CD4-positive, alpha-beta memory T cell (primary cell): Measurements from ENCODE around the gene KRTAP10-3. TPM values are rescaled to one million over a fixed set of nuclear protein-coding genes. Genes with fewer than 3 reads are reported as not detected.
"Not testable (repeated sequence)": the region's sequence is repeated elsewhere in the genome, so short reads cannot be mapped to it uniquely, and the experiment has no call there.

ENCODE experiments used
- CTCF ChIA-PET: fragments of 350-600 bp; sonication (Branson Sonifier 250); formaldehyde crosslinking; loops from one replicate; lab custom pipeline; 2021; ENCODE audit warnings: inconsistent platforms; ENCODE audit not compliant: partially characterized antibody; lab: Charles Lee
- POLR2A ChIA-PET: fragments of 350-600 bp; sonication (Branson Sonifier 250); formaldehyde crosslinking; loops from one replicate; lab custom pipeline; 2021; ENCODE audit not compliant: partially characterized antibody; lab: Charles Lee
- DNase-seq, 5 donors: peaks; one replicate each; pipeline versions ENCODE4 v3.0.0 to v3.0.0-alpha.2; 2020 to 2022; ENCODE audit warnings: mixed read lengths in 1 of 5
- H3K27ac ChIP-seq: one replicate; pipeline ENCODE4 v1.7.0; 2013; ENCODE audit warnings: low read depth, low read length
- H3K27me3 ChIP-seq: 2 replicates; pipeline ENCODE4 v1.7.0; 2013; ENCODE audit warnings: mild to moderate bottlenecking, low read length, moderate library complexity; ENCODE audit not compliant: insufficient read depth
- H3K36me3 ChIP-seq: 2 replicates; pipeline ENCODE4 v1.7.0; 2013; ENCODE audit warnings: mild to moderate bottlenecking, low read length, moderate library complexity; ENCODE audit not compliant: insufficient read depth
- H3K4me1 ChIP-seq: 2 replicates; pipeline ENCODE4 v1.7.0; 2013; ENCODE audit warnings: mild to moderate bottlenecking, low read length, moderate library complexity; ENCODE audit not compliant: insufficient read depth
- H3K4me3 ChIP-seq, 2 donors: one replicate each; pipeline ENCODE4 v1.7.0; 2013; ENCODE audit warnings: low read length in 2 of 2, mild to moderate bottlenecking in 1 of 2
- H3K9me3 ChIP-seq, 2 donors: one replicate each; pipeline ENCODE4 v1.7.0; 2013; ENCODE audit warnings: low read length in 2 of 2, control low read depth in 1 of 2; ENCODE audit not compliant: control insufficient read depth in 1 of 2
- H3K27ac Mint-ChIP-seq, 7 donors: one replicate each; pipeline ENCODE4 v1.8.0; 2020 to 2021; ENCODE audit warnings: mixed read lengths in 7 of 7, mild to moderate bottlenecking in 6 of 7, inconsistent platforms in 3 of 7, moderate library complexity in 3 of 7
- H3K27me3 Mint-ChIP-seq, 2 donors: one replicate each; pipeline ENCODE4 v1.8.0; 2020 to 2021; ENCODE audit warnings: mixed read lengths in 2 of 2
- H3K36me3 Mint-ChIP-seq, 2 donors: one replicate each; pipeline ENCODE4 v1.8.0; 2020 to 2021; ENCODE audit warnings: mixed read lengths in 2 of 2, inconsistent platforms in 1 of 2, mild to moderate bottlenecking in 1 of 2
- H3K4me1 Mint-ChIP-seq, 4 donors: one replicate each; pipeline ENCODE4 v1.8.0; 2020 to 2021; ENCODE audit warnings: mixed read lengths in 4 of 4, mild to moderate bottlenecking in 1 of 4
- H3K4me3 Mint-ChIP-seq, 8 donors: one replicate each; pipeline ENCODE4 v1.8.0; 2020 to 2021; ENCODE audit warnings: mixed read lengths in 8 of 8, mild to moderate bottlenecking in 7 of 8, moderate library complexity in 6 of 8, inconsistent platforms in 3 of 8
- H3K9me3 Mint-ChIP-seq, 8 donors: one replicate each; pipeline ENCODE4 v1.8.0; 2020 to 2021; ENCODE audit warnings: mixed read lengths in 8 of 8, mild to moderate bottlenecking in 5 of 8, inconsistent platforms in 3 of 8, moderate library complexity in 1 of 8
- intact Hi-C: fragments of 100-400 bp; cut with micrococcal nuclease; formaldehyde crosslinking; loops from one replicate; pipeline ENCODE4 v1.15.1; 2023
- polyA plus RNA-seq, 2 donors: library from polyadenylated mRNA; unstranded; fragments of 300-500 nt; fragmentation: Illumina TruSeq; gene quantifications; one replicate each; pipeline ENCODE4 v1.2.3, GENCODE V29; 2021
- total RNA-seq, 2 experiments: library from RNA; stranded (reverse); gene quantifications; one replicate each; pipeline ENCODE4 v1.2.3, GENCODE V29; 2021

KRTAP10-3 gene
- total and polyA plus RNA-seq, 4 experiments from 2014 or later = not detected

DNA sequence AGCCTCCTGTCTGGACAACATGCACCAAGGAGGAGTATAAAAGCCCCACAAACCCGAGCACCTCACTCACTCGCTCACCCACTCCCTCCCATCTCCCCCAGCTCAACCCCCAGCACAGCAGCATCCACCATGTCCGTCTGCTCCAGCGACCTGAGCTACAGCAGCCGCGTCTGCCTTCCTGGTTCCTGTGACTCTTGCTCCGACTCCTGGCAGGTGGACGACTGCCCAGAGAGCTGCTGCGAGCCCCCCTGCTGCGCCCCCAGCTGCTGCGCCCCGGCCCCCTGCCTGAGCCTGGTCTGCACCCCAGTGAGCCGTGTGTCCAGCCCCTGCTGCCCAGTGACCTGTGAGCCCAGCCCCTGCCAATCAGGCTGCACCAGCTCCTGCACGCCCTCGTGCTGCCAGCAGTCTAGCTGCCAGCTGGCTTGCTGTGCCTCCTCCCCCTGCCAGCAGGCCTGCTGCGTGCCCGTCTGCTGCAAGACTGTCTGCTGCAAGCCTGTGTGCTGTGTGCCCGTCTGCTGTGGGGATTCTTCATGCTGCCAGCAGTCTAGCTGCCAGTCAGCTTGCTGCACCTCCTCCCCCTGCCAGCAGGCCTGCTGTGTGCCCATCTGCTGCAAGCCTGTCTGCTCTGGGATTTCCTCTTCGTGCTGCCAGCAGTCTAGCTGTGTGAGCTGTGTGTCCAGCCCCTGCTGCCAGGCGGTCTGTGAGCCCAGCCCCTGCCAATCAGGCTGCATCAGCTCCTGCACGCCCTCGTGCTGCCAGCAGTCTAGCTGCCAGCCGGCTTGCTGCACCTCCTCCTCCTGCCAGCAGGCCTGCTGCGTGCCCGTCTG lies 15.2 kb upstream of the KRTAP10-3 start, which contains the start of gene KRTAP10-4:
TSS of gene KRTAP10-4 (plus strand) at position 100 of the 827 bp plus-strand sequence. CDS start at position 130, 30 bp downstream.
- Mint-ChIP-seq H3K27ac (peak within 1 kb of the TSS in 3 of 7 donors; percentile 18 to 57 (median 21)), H3K4me3 (peak within 1 kb of the TSS in 1 of 8 donors; percentile 27), H3K9me3 (peaks cover 0 to 24% (median 18%) of the 10 kb centered on the region in 8 donors)
- H3K27ac ChIP-seq, H3K4me1 Mint-ChIP-seq, H3K27me3 ChIP-seq, H3K27me3 Mint-ChIP-seq, H3K9me3 ChIP-seq, H3K4me1 ChIP-seq, DNase-seq, POLR2A ChIA-PET, H3K4me3 ChIP-seq, H3K36me3 ChIP-seq, H3K36me3 Mint-ChIP-seq, intact Hi-C loops: not testable (repeated sequence)
- CTCF ChIA-PET = interaction anchor here (3.2 kb wide), 1 partner anchor 169 kb away, joined by 7 read pairs; no protein-coding TSS in a partner anchor

- Mint-ChIP-seq H3K27me3 (peaks cover 2 to 7% of the 10 kb centered on the region in 2 donors), H3K27ac (peak overlapping the region in 2 of 7 donors; percentile 21 to 57), H3K9me3 (peaks cover 0 to 21% (median 17%) of the 10 kb centered on the region in 8 donors), H3K36me3 (peaks cover 0 to 3% of the 10 kb centered on the region in 2 donors), H3K4me3 (peak overlapping the region in 1 of 8 donors; percentile 27), H3K4me1 (peaks cover 0 to 10% (median 4%) of the 10 kb centered on the region in 4 donors)
- intact Hi-C loops = no loop called here
- H3K9me3 ChIP-seq = no peaks in the 10 kb centered on the region
- POLR2A ChIA-PET = no interaction called here
- no peaks in the 10 kb centered on the region for H3K36me3 ChIP-seq
- H3K4me1 ChIP-seq = no peaks in the 10 kb centered on the region
- CTCF ChIA-PET = no interaction called here
- H3K4me3 ChIP-seq = no peak overlapping the region
- H3K27me3 ChIP-seq = no peaks in the 10 kb centered on the region
- DNase-seq = no peak
- H3K27ac ChIP-seq = no peak overlapping the region
Observed at GRCh38 chr21:44572959-44573583, 14.5 kb upstream of the KRTAP10-3 start.

DNA sequence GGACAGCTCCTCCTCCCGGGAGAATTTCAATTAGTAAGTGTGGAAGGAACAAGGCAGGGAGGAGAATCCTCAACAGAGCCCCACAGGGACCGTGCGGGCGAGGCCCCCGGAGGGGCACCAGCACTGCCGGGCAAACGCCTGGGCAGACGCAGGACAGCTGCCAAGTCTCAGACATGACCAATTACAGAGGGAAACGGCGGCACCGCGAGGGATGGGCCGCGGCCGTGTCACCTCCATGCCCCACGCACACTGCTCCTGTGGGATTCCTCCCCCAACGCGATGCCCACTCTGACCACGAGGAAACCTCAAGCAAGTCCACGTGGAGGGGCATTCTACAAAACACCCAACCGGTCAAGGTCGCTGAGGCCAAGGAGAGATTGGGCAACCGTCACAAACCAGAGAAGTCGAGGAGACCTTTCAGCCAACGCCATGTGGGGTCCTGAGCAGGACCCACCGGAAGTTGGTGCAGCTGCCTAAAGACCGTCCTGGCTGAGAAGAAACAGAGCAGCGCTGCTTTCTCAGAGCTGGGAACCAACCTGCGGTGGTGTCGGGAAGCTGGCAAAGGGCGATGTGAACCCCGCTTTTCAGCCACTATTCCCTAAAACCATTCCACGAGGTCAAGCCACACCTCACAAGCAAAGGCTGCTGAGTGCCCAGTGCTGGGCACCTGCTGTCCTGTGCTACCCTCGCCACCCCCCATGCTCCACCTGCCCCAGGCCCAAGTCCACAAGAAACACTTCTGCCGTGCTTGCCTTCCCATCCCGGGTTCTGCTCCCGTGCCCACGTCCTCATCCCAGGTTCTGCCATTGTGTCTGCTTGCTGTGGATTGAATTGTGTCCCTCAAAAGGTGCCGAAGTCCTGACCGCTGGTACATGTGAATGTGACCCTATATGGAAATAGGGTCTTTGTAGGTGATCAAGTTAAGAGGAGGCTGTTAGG lies 13.5 kb upstream of the KRTAP10-3 start:
- intact Hi-C loops = no loop called here
- Histone ChIP-seq H3K9me3 (no peaks in the 10 kb centered on the region), H3K27ac (no peak overlapping the region), H3K36me3 (no peaks in the 10 kb centered on the region), H3K4me1 (no peaks in the 10 kb centered on the region), H3K27me3 (no peaks in the 10 kb centered on the region), H3K4me3 (no peak overlapping the region)
- H3K4me3 Mint-ChIP-seq = no peak overlapping the region
- ChIA-PET CTCF (no interaction called here), POLR2A (no interaction called here)
- H3K27ac Mint-ChIP-seq = peak overlapping the region in 1 of 7 donors; percentile 18
- peaks cover 0 to 10% (median 4%) of the 10 kb centered on the region in 4 donors for H3K4me1 Mint-ChIP-seq
- peaks cover 3 to 7% of the 10 kb centered on the region in 2 donors for H3K27me3 Mint-ChIP-seq
- H3K36me3 Mint-ChIP-seq = no peaks in the 10 kb centered on the region
- peaks cover 0 to 14% (median 9%) of the 10 kb centered on the region in 8 donors for H3K9me3 Mint-ChIP-seq
- no peak for DNase-seq

- Mint-ChIP-seq H3K4me1 (peaks cover 0 to 10% (median 4%) of the 10 kb centered on the region in 4 donors), H3K27ac (peak overlapping the region in 1 of 7 donors; percentile 27), H3K27me3 (peaks cover 3 to 7% of the 10 kb centered on the region in 2 donors), H3K36me3 (no peaks in the 10 kb centered on the region), H3K9me3 (peaks cover 0 to 8% (median 3%) of the 10 kb centered on the region in 8 donors), H3K4me3 (peak overlapping the region in 1 of 8 donors; percentile 0)
- ChIA-PET POLR2A (no interaction called here), CTCF (no interaction called here)
- H3K9me3 ChIP-seq = no peaks in the 10 kb centered on the region
- H3K27ac ChIP-seq = no peak overlapping the region
- DNase-seq = no peak
- intact Hi-C loops = no loop called here
- H3K4me1 ChIP-seq = no peaks in the 10 kb centered on the region
- H3K4me3 ChIP-seq = no peak overlapping the region
- no peaks in the 10 kb centered on the region for H3K27me3 ChIP-seq
- no peaks in the 10 kb centered on the region for H3K36me3 ChIP-seq
Observed at GRCh38 chr21:44571296-44571695, 12.7 kb upstream of the KRTAP10-3 start.

DNA sequence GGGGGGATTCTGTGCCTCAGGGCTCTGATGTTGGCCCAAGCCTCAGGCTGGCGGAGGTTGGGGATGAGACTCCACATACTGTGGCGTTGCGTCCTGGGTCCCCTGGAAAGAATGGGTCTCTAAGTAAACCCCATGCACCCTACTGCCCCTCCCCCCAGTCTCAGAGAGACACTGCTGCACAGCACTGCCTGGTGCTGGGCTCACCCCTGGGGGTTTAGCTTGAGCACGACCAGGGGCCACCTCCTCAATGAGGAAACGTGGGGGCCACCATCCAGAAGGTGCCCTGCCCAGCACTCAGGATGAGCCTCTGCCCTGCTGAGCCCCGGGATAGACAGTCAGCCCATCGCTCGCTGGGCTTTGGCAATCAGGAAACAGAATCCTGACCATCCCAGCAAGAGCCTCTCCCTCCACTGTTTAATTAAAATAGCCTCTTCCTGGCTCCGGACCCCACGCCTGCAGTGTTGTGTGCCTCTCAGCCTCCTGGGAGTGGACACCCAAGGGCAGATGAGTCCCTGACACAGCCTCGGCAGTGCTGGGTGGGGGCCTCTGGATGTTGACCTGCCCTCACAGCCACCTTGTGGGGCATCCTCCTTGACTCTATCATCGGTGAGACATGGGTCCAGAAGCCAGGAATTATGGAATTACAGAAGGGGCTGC lies 11.4 kb upstream of the KRTAP10-3 start:
- Histone ChIP-seq H3K27ac (no peak overlapping the region), H3K27me3 (no peaks in the 10 kb centered on the region), H3K4me1 (peaks cover 7% of the 10 kb centered on the region), H3K36me3 (no peaks in the 10 kb centered on the region), H3K4me3 (no peak overlapping the region), H3K9me3 (no peaks in the 10 kb centered on the region)
- peaks cover 3 to 7% of the 10 kb centered on the region in 2 donors for H3K27me3 Mint-ChIP-seq
- no peak overlapping the region for H3K4me3 Mint-ChIP-seq
- H3K36me3 Mint-ChIP-seq = no peaks in the 10 kb centered on the region
- peaks cover 5 to 14% (median 8%) of the 10 kb centered on the region in 4 donors for H3K4me1 Mint-ChIP-seq
- peaks cover 0 to 6% (median 1%) of the 10 kb centered on the region in 8 donors for H3K9me3 Mint-ChIP-seq
- no peak overlapping the region for H3K27ac Mint-ChIP-seq
- POLR2A ChIA-PET = no interaction called here
- no peak for DNase-seq
- CTCF ChIA-PET = interaction anchor here (0.6 kb wide), 1 partner anchor 13 kb away, joined by 3 read pairs; no protein-coding TSS in a partner anchor
- intact Hi-C loops = no loop called here

DNA sequence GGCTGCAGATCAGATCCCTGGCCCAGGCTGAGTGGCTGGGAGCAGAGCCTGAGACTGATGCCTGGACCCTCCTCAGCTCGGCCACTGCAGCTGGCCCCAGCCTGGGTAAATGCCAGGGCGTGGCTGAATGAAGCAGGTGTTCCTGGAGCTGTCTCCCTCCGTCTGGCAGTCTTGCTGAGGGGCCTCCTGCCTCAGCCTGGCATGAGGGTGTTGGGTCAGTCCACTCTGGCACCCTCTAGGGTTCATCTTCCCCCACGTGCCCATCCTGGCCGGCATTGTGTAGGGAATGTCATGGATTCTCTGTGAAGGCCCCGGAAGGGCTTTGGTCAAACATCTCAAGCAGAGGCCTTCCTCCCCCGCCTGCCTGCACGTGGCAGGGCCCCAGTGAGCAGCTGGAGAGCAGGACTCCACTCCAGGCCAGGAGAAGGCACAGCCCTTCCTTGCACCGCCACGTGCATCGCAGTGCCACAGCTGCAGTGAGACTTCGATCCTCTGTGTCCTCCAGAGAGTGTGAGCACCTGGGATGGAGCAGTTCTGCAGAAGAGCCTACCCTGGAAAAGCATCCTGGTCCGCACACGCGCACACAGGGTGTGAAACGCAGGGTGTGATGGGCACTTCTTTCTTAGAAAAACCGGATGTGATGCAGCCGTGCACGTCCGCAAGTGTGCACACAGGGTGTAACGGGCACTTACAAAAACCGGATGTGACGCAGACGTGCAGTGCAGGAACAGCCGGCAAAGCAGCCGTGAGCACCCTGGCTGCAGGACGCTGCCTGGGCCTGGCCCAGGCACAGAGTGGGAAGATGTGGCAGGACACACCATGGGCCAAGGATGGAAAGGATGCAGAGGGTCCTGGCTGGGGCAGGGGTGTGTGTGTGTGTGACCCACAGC lies 10.3 kb upstream of the KRTAP10-3 start:
- CTCF ChIA-PET = interaction anchor here (1.1 kb wide), 1 partner anchor 173 kb away, joined by 3 read pairs; no protein-coding TSS in a partner anchor
- H3K9me3 Mint-ChIP-seq = peaks cover 0 to 6% (median 1%) of the 10 kb centered on the region in 8 donors
- H3K27me3 Mint-ChIP-seq = peaks cover 1 to 4% of the 10 kb centered on the region in 2 donors
- Histone ChIP-seq H3K4me3 (no peak overlapping the region), H3K4me1 (peaks cover 13% of the 10 kb centered on the region), H3K36me3 (no peaks in the 10 kb centered on the region), H3K27ac (no peak overlapping the region), H3K9me3 (no peaks in the 10 kb centered on the region), H3K27me3 (no peaks in the 10 kb centered on the region)
- peak overlapping the region in 2 of 7 donors; percentile 48 to 76 for H3K27ac Mint-ChIP-seq
- no peak for DNase-seq
- intact Hi-C loops = no loop called here
- POLR2A ChIA-PET = no interaction called here
- peak overlapping the region in 1 of 8 donors; percentile 42 for H3K4me3 Mint-ChIP-seq
- no peaks in the 10 kb centered on the region for H3K36me3 Mint-ChIP-seq
- H3K4me1 Mint-ChIP-seq = peaks cover 10 to 14% (median 11%) of the 10 kb centered on the region in 4 donors
